Loucy (cell line): ENCODE data around the gene FCGR2B.

Source experiments
- H2AFZ ChIP-seq: fragments of 200-600 bp; sonication (generic); 2 replicates; pipeline ENCODE4 v1.6.0; 2016; ENCODE audit warnings: antibody characterized with exemption, mild to moderate bottlenecking, low read length, moderate library complexity
- H3F3A ChIP-seq: fragments of 200-600 bp; 2 replicates; pipeline ENCODE4 v1.6.0; 2016; ENCODE audit warnings: antibody characterized with exemption, low read depth, mild to moderate bottlenecking
- H3K27me3 ChIP-seq: fragments of 200-600 bp; sonication (generic); 2 replicates; pipeline ENCODE4 v1.6.1; 2014; ENCODE audit warnings: low read length, mild to moderate bottlenecking; ENCODE audit not compliant: insufficient read depth, poor library complexity, severe bottlenecking
- H3K36me3 ChIP-seq: fragments of 200-600 bp; sonication (generic); 2 replicates; pipeline ENCODE4 v1.6.1; 2016; ENCODE audit warnings: low read length; ENCODE audit not compliant: insufficient read depth
- H3K4me1 ChIP-seq: fragments of 200-600 bp; sonication (generic); 2 replicates; pipeline ENCODE4 v1.5.1; 2014; ENCODE audit warnings: low read length, mild to moderate bottlenecking; ENCODE audit not compliant: insufficient read depth, poor library complexity, severe bottlenecking
- H3K4me2 ChIP-seq: fragments of 200-600 bp; sonication (generic); 2 replicates; pipeline ENCODE4 v1.6.0; 2014; ENCODE audit warnings: antibody characterized with exemption, low read length, low read depth, mild to moderate bottlenecking; ENCODE audit not compliant: poor library complexity, severe bottlenecking
- H3K4me3 ChIP-seq: fragments of 200-600 bp; sonication (generic); 2 replicates; pipeline ENCODE4 v1.5.1; 2014; ENCODE audit warnings: low read length, mild to moderate bottlenecking, mixed read lengths; ENCODE audit not compliant: poor library complexity, severe bottlenecking
- H3K79me2 ChIP-seq: fragments of 200-600 bp; sonication (generic); 2 replicates; pipeline ENCODE4 v1.6.1; 2014; ENCODE audit warnings: low read length; ENCODE audit not compliant: insufficient read depth
- H3K9ac ChIP-seq: fragments of 200-600 bp; sonication (generic); 2 replicates; pipeline ENCODE4 v1.6.0; 2014; ENCODE audit warnings: mild to moderate bottlenecking, low read depth, low read length, moderate library complexity; ENCODE audit not compliant: poor library complexity, severe bottlenecking
- H3K9me2 ChIP-seq: fragments of 200-600 bp; sonication (generic); replicated peaks from 2 replicates; pipeline ENCODE4 v1.6.1; 2016; ENCODE audit warnings: low read depth, low read length, mixed read lengths
- H3K9me3 ChIP-seq: fragments of 200-600 bp; sonication (generic); 2 replicates; pipeline ENCODE4 v1.6.1; 2014; ENCODE audit warnings: mild to moderate bottlenecking, antibody characterized with exemption, low read length, low read depth; ENCODE audit not compliant: insufficient read depth
- H4K20me1 ChIP-seq: fragments of 200-600 bp; sonication (generic); 2 replicates; pipeline ENCODE4 v1.6.0; 2014; ENCODE audit warnings: antibody characterized with exemption, low read length, mild to moderate bottlenecking; ENCODE audit not compliant: insufficient read depth, poor library complexity, severe bottlenecking
- CTCF ChIP-seq: fragments of 200-600 bp; sonication (generic); conservative IDR thresholded peaks from 2 replicates; pipeline ENCODE4 v1.5.1; 2014; ENCODE audit warnings: mild to moderate bottlenecking, antibody characterized with exemption, low read length
- EZH2phosphoT487 ChIP-seq: fragments of 200-600 bp; IDR thresholded peaks from 2 replicates; pipeline ENCODE4 v1.6.1; 2018; ENCODE audit warnings: antibody characterized with exemption, mild to moderate bottlenecking, moderate library complexity, borderline replicate concordance

FCGR2B gene

GRCh38 chr1:161718559-161719324 is 55.8 kb downstream of the FCGR2B start:
- H2AFZ ChIP-seq: no peak overlapping the region
- no peaks in the 10 kb centered on the region for H3K27me3 ChIP-seq
- no peaks in the 10 kb centered on the region for H3F3A ChIP-seq
- no peaks in the 10 kb centered on the region for H3K9me3 ChIP-seq
- H3K9ac ChIP-seq: no peak overlapping the region
- H4K20me1 ChIP-seq: no peaks in the 10 kb centered on the region
- no peaks in the 10 kb centered on the region for H3K9me2 ChIP-seq
- no peak overlapping the region for H3K4me3 ChIP-seq
- H3K4me1 ChIP-seq: peaks cover 3% of the 10 kb centered on the region
- no peaks in the 10 kb centered on the region for H3K79me2 ChIP-seq
- no peak overlapping the region for H3K4me2 ChIP-seq
- TF ChIP-seq EZH2phosphoT487: no peak
- TF ChIP-seq CTCF: no peak
- no peaks in the 10 kb centered on the region for H3K36me3 ChIP-seq

GRCh38 chr1:161719325-161719611 is 56.3 kb downstream of the FCGR2B start:
- Histone ChIP-seq H3K36me3 (no peaks in the 10 kb centered on the region), H3K9me2 (no peaks in the 10 kb centered on the region), H3K27me3 (no peaks in the 10 kb centered on the region), H3K9ac (no peak overlapping the region), H3K4me3 (no peak overlapping the region), H2AFZ (no peak overlapping the region), H3K79me2 (no peaks in the 10 kb centered on the region), H3F3A (no peaks in the 10 kb centered on the region), H4K20me1 (no peaks in the 10 kb centered on the region), H3K9me3 (no peaks in the 10 kb centered on the region), H3K4me1 (peaks cover 3% of the 10 kb centered on the region), H3K4me2 (no peak overlapping the region)
- TF ChIP-seq CTCF (no peak), EZH2phosphoT487 (no peak)

- no peaks in the 10 kb centered on the region for H4K20me1 ChIP-seq
- no peaks in the 10 kb centered on the region for H3F3A ChIP-seq
- H3K9me3 ChIP-seq: no peaks in the 10 kb centered on the region
- no peak overlapping the region for H3K4me3 ChIP-seq
- no peak overlapping the region for H3K4me2 ChIP-seq
- H3K36me3 ChIP-seq: no peaks in the 10 kb centered on the region
- no peak overlapping the region for H2AFZ ChIP-seq
- peaks cover 3% of the 10 kb centered on the region for H3K4me1 ChIP-seq
- H3K9me2 ChIP-seq: no peaks in the 10 kb centered on the region
- H3K27me3 ChIP-seq: no peaks in the 10 kb centered on the region
- no peaks in the 10 kb centered on the region for H3K79me2 ChIP-seq
- no peak overlapping the region for H3K9ac ChIP-seq
- no peak for TF ChIP-seq EZH2phosphoT487
- no peak for TF ChIP-seq CTCF
These were observed 57.5 kb downstream of the FCGR2B start for GRCh38 chr1:161720422-161720821.
